HG03139 (cell line): ENCODE measurements around the gene FAM8A1.

ENCODE experiments used
- ATAC-seq: cut with Tn5 transposase; IDR thresholded peaks from one replicate; pipeline ENCODE4 v1.9.1; 2021; ENCODE audit not compliant: unreplicated experiment

Gene FAM8A1

DNA sequence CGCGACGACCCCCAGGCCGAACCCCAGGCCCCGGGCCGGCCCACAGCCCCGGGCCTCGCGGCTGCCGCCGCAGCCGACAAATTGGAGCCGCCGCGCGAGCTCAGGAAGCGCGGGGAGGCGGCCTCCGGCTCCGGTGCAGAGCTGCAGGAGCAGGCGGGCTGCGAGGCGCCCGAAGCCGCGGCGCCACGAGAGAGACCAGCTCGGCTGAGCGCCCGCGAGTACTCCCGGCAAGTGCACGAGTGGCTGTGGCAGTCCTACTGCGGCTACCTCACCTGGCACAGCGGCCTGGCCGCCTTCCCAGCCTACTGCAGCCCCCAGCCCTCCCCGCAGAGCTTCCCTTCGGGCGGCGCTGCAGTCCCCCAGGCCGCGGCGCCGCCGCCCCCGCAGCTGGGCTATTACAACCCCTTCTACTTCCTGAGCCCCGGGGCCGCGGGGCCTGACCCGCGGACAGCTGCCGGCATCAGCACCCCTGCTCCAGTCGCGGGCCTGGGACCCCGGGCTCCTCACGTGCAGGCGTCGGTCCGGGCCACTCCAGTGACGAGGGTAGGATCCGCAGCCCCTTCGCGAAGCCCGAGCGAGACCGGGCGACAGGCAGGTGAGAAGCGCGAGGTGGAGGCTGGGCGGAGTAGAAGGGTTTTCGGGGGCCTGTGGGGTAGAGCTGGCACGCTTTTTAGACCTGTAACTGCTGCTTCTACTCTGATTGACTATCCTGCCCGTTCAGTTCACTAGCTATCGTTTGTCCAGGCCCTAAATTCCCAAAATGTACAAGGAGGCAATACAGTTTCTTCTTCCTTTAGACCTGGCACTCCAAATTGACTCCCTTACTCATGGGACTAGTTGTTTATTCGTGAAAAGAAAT is 654 bp downstream of the FAM8A1 start:
- peak; percentile 39 for ATAC-seq

DNA sequence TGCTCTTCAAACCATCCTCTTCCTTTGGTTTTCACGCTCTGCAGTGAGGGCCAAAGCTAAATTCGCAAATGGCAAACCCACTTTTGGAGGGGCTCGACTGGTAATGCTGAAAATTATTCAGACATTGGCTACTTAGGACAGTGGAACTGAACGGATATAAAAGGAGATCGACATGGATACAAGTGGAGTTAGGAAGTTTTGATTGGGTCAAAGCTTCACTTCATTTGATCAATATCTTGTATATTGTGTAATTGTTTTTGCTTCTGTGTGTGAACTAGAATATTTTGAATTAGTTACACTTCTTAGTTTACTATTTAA is 1.2 kb downstream of the FAM8A1 start:
- no peak for ATAC-seq

DNA sequence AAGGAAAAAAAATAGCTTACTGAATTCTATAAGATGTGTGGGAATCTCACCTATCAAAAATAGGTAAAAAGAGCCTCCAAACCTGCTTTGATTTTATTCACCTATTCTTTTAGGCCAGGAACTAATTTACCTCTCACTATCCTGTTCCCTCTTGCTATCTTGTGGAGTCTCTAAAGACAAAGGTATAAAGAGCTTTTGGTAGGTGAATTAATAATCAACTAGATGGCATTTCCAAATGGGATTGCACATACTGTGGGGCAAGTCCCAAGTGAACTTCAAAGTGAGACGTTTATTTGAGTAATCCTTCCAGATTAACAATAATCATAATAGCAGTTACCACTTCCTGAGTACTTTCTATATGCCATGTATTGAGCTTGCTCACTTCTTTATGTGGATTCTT is 2.8 kb downstream of the FAM8A1 start:
- ATAC-seq, result no peak

DNA sequence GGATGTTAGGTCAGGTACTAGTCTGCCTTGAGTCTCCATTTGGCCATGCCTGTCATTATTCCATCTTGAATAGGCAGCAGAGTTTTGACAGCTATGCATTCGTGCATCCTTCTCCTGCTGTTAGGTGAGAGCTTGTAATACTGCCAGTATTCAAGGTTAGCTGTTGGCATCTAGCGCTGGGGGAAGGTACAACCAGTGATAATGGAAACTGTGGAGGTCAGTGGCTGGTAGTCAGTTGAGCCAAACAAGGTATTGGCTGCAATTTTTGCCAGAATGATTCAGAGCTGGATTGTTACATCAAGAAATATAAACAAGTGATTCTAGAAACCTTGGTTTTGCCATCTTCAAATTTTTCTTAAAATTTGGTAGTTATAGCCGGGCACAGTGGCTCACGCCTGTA is 6.5 kb downstream of the FAM8A1 start:
- no peak for ATAC-seq

DNA sequence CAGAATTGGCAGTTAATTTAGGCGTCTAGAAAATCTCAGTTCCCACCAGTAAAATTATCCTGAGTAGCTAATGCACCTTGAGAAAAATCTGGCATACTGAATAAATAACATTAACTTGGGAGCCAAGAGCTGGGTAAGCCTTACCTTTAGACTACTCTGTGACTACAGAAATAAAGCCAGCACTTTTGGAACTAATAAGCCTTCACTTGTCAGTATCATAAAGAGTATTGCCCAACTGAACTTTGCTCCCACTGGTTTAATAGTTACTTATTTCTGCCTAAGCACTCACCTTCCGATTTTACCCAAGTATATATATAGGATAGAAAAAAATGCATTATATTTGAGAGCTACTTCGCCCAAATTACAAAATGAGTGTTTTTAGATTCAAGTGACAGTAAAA is 10.7 kb downstream of the FAM8A1 start:
- ATAC-seq, result no peak

DNA sequence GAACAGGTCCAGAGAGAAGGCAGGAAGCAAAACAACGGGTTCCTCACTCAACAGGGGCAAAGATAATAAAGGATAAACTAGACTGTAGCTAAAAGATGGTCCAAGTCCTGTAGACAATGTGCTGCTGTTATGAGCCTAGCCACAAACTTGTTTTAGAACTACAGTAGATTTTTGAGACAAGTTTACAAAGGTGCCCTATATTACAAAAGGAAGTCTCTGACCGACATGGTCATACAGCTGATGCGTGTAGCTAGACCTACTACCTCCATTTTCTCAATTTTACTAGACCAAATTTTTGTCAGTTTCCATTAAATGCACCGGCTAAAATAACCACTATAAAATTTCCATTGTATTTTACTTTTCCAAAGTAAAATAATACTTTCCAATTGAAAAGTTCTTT is 11.9 kb downstream of the FAM8A1 start:
- ATAC-seq, result no peak

DNA sequence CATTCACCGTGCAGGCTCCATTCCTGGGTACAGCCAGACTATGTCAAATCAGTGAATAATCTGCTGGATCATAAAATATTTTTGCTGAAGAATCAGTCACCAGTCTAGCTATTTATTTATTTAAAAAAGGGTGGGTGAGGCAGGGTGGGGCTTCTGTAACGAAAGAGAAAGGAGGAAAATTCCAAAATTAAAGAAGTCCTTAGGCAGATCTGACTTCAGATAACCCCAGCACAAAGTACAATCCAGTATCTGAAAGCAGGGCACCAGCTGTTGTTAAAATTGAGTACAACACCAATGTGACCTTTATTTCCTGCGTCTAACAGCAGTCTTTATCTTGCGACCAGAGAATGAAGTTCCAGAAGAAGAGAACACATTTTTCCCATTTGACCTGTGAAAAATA is 15.7 kb downstream of the FAM8A1 start:
- no peak for ATAC-seq

DNA sequence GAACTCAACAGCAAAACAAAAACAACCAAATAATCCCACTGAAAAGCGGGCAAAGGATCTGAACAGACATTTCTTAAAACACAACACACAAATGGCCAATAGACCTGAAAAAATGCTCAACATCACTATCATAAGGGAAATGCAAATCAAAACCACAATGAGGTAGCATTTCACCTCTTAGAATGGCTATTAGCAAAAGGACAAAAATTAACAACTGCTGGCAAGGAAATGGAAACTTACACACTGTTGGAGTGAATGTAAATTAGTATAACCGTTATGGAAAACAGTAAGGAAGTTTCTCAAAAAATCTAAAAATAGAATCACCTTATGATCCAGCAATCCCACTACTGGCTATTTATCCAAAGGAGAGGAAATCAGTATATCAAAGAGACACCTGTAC is 20.9 kb downstream of the FAM8A1 start:
- peak; percentile 71 for ATAC-seq

DNA sequence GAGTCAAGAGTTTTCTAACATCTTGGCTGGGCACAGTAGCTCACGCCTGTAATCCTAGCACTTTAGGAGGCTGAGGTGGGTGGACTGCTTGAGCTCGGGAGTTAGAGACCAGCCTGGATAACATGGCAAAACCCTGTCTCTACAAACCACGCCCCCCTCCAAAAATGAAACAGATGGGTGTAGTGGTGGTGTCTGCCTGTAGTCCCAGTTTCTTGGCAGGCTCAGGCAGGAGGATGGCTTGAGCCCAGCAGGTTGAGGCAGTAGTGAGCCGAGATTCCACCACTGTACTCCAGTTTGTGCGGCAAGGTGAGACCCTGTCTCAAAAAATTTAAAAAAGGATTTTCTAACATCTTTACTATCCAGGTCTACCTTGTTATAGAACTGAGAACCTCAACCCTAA is 22.0 kb downstream of the FAM8A1 start:
- ATAC-seq, result no peak

DNA sequence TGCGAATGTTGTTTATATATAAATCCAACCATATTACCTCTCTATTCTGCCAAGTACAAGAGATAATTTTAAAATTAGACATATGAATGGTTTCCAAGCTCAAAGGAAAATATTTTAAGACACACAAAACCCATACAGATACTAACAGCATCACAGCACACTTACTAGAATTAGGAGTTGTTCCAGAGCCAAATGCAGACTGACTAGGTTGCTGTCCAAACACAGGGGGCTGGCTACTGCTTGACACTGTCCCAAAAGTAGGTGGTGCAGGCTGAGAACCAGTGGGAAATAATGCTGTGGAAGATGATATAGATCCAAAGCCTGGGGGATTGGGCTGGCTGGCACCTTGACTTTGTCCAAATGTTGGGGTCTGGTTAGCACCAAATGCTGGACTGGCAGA is 24.3 kb downstream of the FAM8A1 start:
- no peak for ATAC-seq

DNA sequence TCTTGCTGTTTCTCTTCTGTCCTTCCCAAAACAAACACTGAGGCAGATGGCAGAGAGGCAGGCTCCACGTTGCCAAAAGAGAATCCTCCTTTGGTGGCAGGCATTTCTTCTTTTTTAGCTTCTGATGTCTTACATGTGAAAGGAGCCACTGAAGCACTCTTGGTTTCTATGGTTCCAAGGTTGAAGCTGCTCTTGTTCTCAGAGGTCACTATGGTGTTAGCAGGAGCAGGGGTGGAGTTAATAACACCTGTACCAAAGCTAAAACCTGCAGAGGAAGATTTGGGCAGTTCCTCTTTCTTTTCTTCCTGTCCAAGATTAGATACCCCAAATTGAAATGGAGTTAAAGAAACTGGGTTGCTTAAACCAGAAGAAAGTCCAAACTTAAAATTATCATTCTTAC is 28.8 kb downstream of the FAM8A1 start:
- peak; percentile 63 for ATAC-seq

DNA sequence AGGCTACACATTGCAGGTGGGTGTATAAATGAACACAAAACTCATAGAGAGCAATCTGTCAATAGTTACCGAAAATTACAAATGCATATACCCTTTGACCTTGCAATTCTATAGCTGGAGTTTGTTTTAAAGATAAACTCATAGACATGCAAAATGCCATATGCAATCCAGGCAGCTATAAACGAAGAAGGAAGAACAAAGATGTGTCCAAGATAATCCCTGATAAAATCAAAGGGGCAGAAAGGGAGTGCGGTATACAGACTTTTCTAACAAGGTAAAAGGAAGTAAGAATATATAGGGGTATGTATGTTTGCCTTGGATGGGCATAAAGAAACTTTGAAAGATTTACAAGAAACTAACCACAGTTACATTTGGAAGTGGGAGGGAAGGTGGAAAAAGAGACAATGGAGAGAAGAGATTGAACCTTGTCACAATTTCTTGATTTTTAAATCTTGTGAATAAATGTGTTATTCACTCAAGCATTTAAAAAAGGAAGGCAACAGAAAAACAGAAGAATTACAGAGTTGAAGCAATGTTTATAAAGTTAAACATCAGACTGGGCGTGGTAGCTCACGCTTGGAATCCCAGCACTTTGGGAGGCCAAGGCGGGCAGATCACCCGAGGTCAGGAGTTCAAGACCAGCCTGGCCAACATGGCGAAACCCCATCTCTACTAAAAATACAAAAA is 29.9 kb downstream of the FAM8A1 start:
- no peak for ATAC-seq

DNA sequence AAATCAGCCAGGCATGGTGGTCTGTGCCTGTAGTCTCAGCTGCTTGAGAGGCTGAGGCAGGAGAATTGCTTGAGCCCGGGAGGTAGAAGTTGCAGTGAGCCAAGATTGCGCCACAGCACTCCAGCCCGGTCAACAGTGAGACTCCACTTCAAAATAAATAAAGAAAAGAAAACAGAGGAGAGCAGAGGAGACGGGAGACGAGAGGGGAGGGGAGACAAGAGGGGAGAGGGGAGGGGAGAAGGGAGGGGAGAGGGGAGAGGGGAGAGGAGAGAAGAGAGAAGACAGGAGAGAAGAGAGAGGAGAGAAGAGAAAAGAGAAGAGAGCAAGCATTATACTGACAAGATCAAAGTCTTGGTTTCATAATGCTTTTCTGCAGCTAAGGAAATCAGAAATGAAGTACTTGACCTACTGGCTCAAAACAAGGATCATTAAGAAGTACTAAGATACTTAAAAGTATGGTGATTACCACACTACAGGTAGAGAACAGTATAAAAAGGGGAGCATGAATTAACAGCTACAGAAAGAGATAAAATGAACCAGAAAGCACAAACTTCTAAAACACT is 30.5 kb downstream of the FAM8A1 start:
- no peak for ATAC-seq

DNA sequence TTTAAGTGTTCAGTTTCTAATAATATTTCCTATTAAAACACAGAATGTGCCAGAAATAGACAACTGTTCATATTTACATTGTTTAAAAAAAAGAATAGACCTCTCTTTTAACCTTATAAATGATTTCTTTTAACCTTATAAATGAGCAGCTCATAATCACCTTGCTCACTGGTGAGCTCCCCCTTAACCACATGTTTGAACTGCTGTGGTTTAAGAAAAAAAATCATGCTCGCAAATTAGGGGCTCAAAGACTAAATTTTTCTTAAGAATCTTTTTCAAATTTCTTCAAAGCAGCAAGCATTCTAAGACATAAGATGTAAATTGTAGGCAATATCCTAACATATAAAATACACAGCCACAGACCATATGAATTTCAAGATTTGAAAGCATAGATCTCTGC is 32.8 kb downstream of the FAM8A1 start:
- ATAC-seq, result no peak

DNA sequence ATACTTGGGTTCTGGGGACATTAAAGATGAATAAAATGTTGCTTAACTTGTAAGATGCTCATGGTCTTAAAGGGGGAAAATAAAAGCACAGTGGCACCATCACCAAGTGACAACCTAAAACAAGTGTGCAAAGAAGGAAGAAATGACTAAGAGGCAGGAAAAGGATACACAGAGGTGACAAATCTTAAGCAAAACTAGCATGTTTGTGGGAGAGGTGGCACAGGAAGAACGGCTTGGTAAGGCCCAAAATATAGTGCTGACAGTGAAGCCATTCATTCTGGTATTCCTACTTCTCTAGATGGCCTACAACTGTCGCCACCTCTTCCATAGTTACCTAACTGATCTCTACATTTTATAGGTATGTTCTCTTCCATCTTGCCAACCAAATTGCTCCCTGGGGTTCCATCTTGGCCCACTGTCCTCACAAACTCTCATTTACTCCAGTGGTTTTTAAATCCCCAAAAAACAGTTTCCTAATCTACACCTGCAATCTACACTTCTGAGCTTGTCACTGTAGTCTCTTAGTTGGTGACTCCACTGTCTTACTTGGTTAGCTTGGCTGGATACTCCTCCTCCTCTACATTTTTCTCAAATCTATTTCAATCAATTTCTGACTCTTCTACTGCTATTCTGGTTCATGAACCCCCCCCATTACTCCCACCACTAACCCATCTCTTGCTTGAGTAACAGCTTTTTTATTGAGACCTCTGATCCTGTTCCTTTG is 33.5 kb downstream of the FAM8A1 start:
- no peak for ATAC-seq

DNA sequence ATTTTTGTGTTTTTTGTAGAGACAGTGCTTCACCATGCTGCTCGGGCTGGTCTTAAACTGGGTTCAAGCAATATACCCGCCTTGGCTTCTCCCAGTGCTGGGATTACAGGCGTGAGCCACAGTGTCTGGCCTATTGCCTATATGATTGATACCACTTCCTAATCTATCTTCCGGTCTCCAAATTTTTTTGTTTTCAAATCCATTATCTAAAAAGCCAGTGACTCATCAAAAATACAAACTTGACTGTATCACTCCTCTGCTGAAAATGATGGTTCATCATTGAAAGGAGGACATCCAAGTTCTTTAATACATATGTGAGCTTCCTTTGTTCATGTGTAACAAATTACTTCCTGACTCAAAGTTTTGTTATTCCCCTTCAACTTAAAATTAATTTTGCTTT is 35.5 kb downstream of the FAM8A1 start:
- ATAC-seq, result no peak

DNA sequence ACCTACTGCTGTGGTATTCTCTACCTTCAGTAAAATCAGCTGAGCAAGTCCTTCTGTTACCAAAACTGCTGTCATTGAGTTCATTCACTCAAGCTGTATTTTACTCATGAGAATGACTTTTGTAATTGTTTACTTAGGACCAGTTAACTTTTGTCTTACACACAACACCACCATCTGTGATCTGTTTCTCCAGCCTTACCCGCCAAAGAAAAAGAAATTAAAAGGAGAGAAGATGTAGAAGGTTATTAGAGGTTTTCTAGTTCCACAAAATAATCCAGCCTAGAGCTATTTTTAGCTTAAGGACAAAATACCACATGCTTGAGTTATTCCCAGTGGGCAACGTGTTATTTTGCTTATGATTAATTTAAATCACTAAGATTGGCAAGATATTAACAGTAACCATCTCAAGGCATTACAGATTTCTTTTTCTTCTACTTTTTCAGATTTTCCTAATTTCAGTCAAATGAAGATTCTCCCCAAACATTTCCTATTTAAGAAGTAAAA is 38.2 kb downstream of the FAM8A1 start:
- ATAC-seq, result no peak

DNA sequence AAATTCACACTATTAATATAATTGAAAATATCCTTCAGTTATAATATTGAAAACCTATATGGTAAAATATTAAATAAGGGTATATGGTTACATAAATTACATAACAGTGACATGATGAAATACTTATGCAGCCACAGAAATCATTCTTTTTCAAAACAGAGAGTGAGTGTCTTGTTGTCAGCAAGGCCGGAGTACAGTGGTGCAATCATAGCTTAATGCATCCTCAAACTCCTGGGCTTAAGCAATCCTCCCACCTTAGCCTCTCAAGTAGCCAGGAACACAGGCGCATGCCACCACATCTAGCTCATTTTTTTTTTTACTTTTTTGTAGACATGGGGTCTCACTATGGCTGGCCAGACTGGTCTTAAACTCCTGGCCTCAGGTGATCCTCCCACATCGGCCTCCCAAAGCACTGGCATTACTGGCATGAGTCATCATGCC is 40.4 kb downstream of the FAM8A1 start:
- ATAC-seq, result no peak

DNA sequence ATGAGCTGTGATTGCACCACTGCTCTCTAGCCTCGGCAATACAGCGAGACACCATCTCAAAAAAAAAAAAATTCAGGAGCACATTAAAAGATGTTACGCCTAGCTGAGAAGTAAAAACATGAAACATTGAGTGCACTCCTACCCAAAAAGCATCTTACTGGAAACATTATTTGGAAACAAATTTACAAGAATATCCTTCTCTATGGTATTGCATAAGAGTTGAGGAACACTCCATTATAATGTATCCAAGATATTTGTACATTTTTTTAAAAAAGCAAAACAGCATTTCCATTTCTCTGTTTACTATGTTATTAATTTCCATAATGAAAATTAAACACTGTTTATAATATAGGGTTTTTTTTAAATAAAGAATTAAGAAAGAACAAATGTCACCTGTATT is 48.6 kb downstream of the FAM8A1 start:
- no peak for ATAC-seq

DNA sequence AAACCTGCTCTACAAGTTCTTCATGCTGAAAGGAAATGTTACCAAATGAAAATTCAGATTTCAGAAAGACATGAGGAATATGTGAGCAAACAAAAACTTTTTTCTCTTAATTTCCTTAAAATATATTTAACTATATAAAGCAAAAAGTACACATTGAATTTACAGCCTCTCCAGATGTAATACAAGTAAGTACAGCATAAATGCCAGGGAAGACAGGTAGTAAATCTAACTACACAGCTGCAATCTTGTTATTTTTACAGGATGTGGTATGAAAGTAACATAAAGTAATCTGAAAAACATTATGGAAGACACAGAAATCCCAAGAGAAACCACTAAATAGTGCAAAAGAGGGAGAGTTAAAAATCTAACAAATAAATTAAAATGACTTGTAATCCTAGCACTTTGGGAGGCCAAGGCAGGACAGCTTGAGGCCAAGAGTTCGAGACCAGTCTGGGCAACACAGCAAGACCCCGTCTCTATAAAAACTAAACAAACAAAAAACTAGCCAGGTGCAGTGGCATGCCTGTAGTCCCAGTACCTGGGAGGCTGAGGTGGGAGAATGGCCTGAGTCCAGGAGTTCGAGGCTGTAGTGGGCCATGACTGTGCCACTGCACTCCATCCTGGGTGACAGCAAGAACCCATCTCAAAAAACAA is 50.7 kb downstream of the FAM8A1 start:
- ATAC-seq, result no peak
